ENCODE data around the gene PKD1L1. TPM values are rescaled to one million over a fixed set of nuclear protein-coding genes. Genes with fewer than 3 reads are reported as not detected.

PKD1L1 gene
- polyA plus RNA-seq, 1 donor from 2014 or later: 2.0 TPM

GRCh38 chr7:47814905-47815613 lies 133.2 kb downstream of the PKD1L1 start:
- Histone ChIP-seq H2AFZ (ENCODE audit: low read depth, low read length) (no peak overlapping the region), H3K27me3 (ENCODE audit: insufficient read depth, low read depth, low read length) (no peaks in the 10 kb centered on the region), H3K36me3 (ENCODE audit: insufficient read depth, low read length) (no peaks in the 10 kb centered on the region), H3K9me2 (ENCODE audit: insufficient read depth, low read length) (no peaks in the 10 kb centered on the region), H3K4me2 (ENCODE audit: low read length) (no peak overlapping the region), H3F3A (ENCODE audit: insufficient read depth, low read length, poor library complexity, severe bottlenecking) (no peaks in the 10 kb centered on the region), H3K4me3 (ENCODE audit: low read length) (no peak overlapping the region), H3K9me3 (ENCODE audit: low read length) (no peaks in the 10 kb centered on the region), H3K27ac (ENCODE audit: low read length) (no peak overlapping the region), H3K9ac (ENCODE audit: low read length) (no peak overlapping the region), H3K79me2 (replicated peaks; ENCODE audit: insufficient read depth, low read length) (no peaks in the 10 kb centered on the region), H4K20me1 (ENCODE audit: insufficient read depth) (no peaks in the 10 kb centered on the region)
- TF ChIP-seq EP300 (conservative IDR thresholded peaks at IDR 0.05; ENCODE audit: poor library complexity, severe bottlenecking) (no peak), REST (IDR thresholded peaks at IDR 0.05; ENCODE audit: borderline replicate concordance) (no peak), CTCF (IDR thresholded peaks at IDR 0.05; ENCODE audit: poor library complexity, severe bottlenecking) (no peak), RAD21 (conservative IDR thresholded peaks at IDR 0.05) (no peak), TAF1 (IDR thresholded peaks at IDR 0.05; ENCODE audit: low read depth) (no peak), SMC3 (conservative IDR thresholded peaks at IDR 0.05; ENCODE audit: poor library complexity) (no peak), MXI1 (conservative IDR thresholded peaks at IDR 0.05; ENCODE audit: poor library complexity, severe bottlenecking) (no peak), EZH2 (IDR thresholded peaks at IDR 0.05; ENCODE audit: borderline replicate concordance, insufficient read depth, low read length, poor library complexity, severe bottlenecking) (no peak), POLR2AphosphoS5 (IDR thresholded peaks at IDR 0.05) (no peak)

GRCh38 chr7:47813620-47814260 lies 134.5 kb downstream of the PKD1L1 start:
- Histone ChIP-seq H3F3A (ENCODE audit: insufficient read depth, low read length, poor library complexity, severe bottlenecking) (no peaks in the 10 kb centered on the region), H3K27me3 (ENCODE audit: insufficient read depth, low read depth, low read length) (no peaks in the 10 kb centered on the region), H3K9ac (ENCODE audit: low read length) (no peak overlapping the region), H4K20me1 (ENCODE audit: insufficient read depth) (no peaks in the 10 kb centered on the region), H3K79me2 (replicated peaks; ENCODE audit: insufficient read depth, low read length) (no peaks in the 10 kb centered on the region), H3K27ac (ENCODE audit: low read length) (no peak overlapping the region), H3K4me3 (ENCODE audit: low read length) (no peak overlapping the region), H3K4me2 (ENCODE audit: low read length) (no peak overlapping the region), H3K9me2 (ENCODE audit: insufficient read depth, low read length) (no peaks in the 10 kb centered on the region), H3K36me3 (ENCODE audit: insufficient read depth, low read length) (no peaks in the 10 kb centered on the region), H3K9me3 (ENCODE audit: low read length) (no peaks in the 10 kb centered on the region), H2AFZ (ENCODE audit: low read depth, low read length) (no peak overlapping the region)
- no peak for TF ChIP-seq POLR2AphosphoS5 (IDR thresholded peaks at IDR 0.05)
- no peak for TF ChIP-seq CTCF (IDR thresholded peaks at IDR 0.05; ENCODE audit: poor library complexity, severe bottlenecking)
- TF ChIP-seq REST (IDR thresholded peaks at IDR 0.05; ENCODE audit: borderline replicate concordance): no peak
- TF ChIP-seq EP300 (conservative IDR thresholded peaks at IDR 0.05; ENCODE audit: poor library complexity, severe bottlenecking): no peak
- no peak for TF ChIP-seq RAD21 (conservative IDR thresholded peaks at IDR 0.05)
- no peak for TF ChIP-seq SMC3 (conservative IDR thresholded peaks at IDR 0.05; ENCODE audit: poor library complexity)
- no peak for TF ChIP-seq EZH2 (IDR thresholded peaks at IDR 0.05; ENCODE audit: borderline replicate concordance, insufficient read depth, low read length, poor library complexity, severe bottlenecking)
- TF ChIP-seq TAF1 (IDR thresholded peaks at IDR 0.05; ENCODE audit: low read depth): no peak
- TF ChIP-seq MXI1 (conservative IDR thresholded peaks at IDR 0.05; ENCODE audit: poor library complexity, severe bottlenecking): no peak

Measured in neural cell (in vitro differentiated cells).